Measurements from ENCODE around the gene HMGXB3. TPM values are rescaled to one million over a fixed set of nuclear protein-coding genes. Genes with fewer than 3 reads are reported as not detected.

HMGXB3 gene
- total RNA-seq, 2 donors from 2014 or later, result 49.2 to 50.1 TPM

- ATAC-seq (ENCODE audit: insufficient number of reproducible peaks, low FRiP score, low read depth), result no peak
- Histone ChIP-seq H3K36me3 (peaks cover 11% of the 10 kb centered on the region), H3K27me3 (replicated peaks; ENCODE audit: insufficient read depth) (no peaks in the 10 kb centered on the region), H3K4me3 (no peak overlapping the region), H3K9me3 (no peaks in the 10 kb centered on the region), H3K4me1 (ENCODE audit: control insufficient read depth in 1 of 2, low read depth in 2 of 2) (no peaks in the 10 kb centered on the region), H3K27ac (no peak overlapping the region)
- no peak for TF ChIP-seq CTCF (IDR thresholded peaks at IDR 0.05)
- no peak for DNase-seq (ENCODE audit: low spot score)
These were observed 58.1 kb downstream of the HMGXB3 start for GRCh38 chr5:150058480-150059126.

- no peaks in the 10 kb centered on the region for H3K9me3 ChIP-seq
- no peaks in the 10 kb centered on the region for H3K4me1 ChIP-seq (ENCODE audit: control insufficient read depth in 1 of 2, low read depth in 2 of 2)
- H3K36me3 ChIP-seq, result peaks cover 5% of the 10 kb centered on the region
- DNase-seq (ENCODE audit: low spot score) (no peak), ATAC-seq (ENCODE audit: insufficient number of reproducible peaks, low FRiP score, low read depth) (no peak)
- H3K27me3 ChIP-seq (replicated peaks; ENCODE audit: insufficient read depth), result no peaks in the 10 kb centered on the region
- no peak for TF ChIP-seq CTCF (IDR thresholded peaks at IDR 0.05)
- no peak overlapping the region for H3K4me3 ChIP-seq
- no peak overlapping the region for H3K27ac ChIP-seq
These were observed 59.1 kb downstream of the HMGXB3 start for GRCh38 chr5:150059623-150060022.

GRCh38 chr5:150060471-150060870 is 59.9 kb downstream of the HMGXB3 start:
- Histone ChIP-seq H3K4me3 (no peak overlapping the region), H3K27ac (no peak overlapping the region), H3K27me3 (replicated peaks; ENCODE audit: insufficient read depth) (no peaks in the 10 kb centered on the region), H3K9me3 (no peaks in the 10 kb centered on the region), H3K36me3 (no peaks in the 10 kb centered on the region), H3K4me1 (ENCODE audit: control insufficient read depth in 1 of 2, low read depth in 2 of 2) (peaks cover 0 to 1% of the 10 kb centered on the region in 2 donors)
- no peak for ATAC-seq (ENCODE audit: insufficient number of reproducible peaks, low FRiP score, low read depth)
- no peak for TF ChIP-seq CTCF (IDR thresholded peaks at IDR 0.05)
- no peak for DNase-seq (ENCODE audit: low spot score)

GRCh38 chr5:150061538-150061995 is 61.0 kb downstream of the HMGXB3 start:
- no peak overlapping the region for H3K27ac ChIP-seq
- ATAC-seq (ENCODE audit: insufficient number of reproducible peaks, low FRiP score, low read depth) (no peak), DNase-seq (ENCODE audit: low spot score) (no peak)
- H3K4me1 ChIP-seq (ENCODE audit: control insufficient read depth in 1 of 2, low read depth in 2 of 2), result peaks cover 4 to 8% of the 10 kb centered on the region in 2 donors
- H3K9me3 ChIP-seq, result no peaks in the 10 kb centered on the region
- H3K27me3 ChIP-seq (replicated peaks; ENCODE audit: insufficient read depth), result no peaks in the 10 kb centered on the region
- no peak overlapping the region for H3K4me3 ChIP-seq
- H3K36me3 ChIP-seq, result no peaks in the 10 kb centered on the region
- no peak for TF ChIP-seq CTCF (IDR thresholded peaks at IDR 0.05)

- H3K27me3 ChIP-seq (replicated peaks; ENCODE audit: insufficient read depth), result no peaks in the 10 kb centered on the region
- H3K4me3 ChIP-seq, result no peak overlapping the region
- no peak for TF ChIP-seq CTCF (IDR thresholded peaks at IDR 0.05)
- ATAC-seq (ENCODE audit: insufficient number of reproducible peaks, low FRiP score, low read depth) (no peak), DNase-seq (ENCODE audit: low spot score) (no peak)
- no peaks in the 10 kb centered on the region for H3K9me3 ChIP-seq
- H3K36me3 ChIP-seq, result no peaks in the 10 kb centered on the region
- no peak overlapping the region for H3K27ac ChIP-seq
- peaks cover 4 to 8% of the 10 kb centered on the region in 2 donors for H3K4me1 ChIP-seq (ENCODE audit: control insufficient read depth in 1 of 2, low read depth in 2 of 2)
These were observed 61.8 kb downstream of the HMGXB3 start for GRCh38 chr5:150062216-150062922.
